ENCODE data around the gene RRP7A.

DNA sequence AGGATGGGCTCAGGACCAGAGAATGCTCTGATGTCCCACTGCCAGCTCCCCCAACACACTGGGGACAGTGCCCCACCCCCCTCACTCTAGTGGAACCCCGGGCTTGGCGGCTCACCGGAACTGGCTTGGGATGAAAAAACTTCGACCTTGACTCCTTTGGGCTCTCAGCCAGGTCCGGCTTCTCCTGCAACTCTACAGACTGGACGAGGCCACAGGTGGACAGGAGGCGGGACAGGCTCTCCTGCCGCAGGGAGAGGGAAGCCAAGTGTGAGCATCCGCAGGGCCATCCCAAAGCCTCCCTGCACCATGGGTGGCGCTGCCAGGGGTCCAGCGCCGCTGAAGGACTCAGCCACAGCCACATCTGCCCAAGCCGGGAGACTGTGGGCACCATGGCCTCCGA, 3.7 kb downstream of the RRP7A start:
- TF ChIP-seq, protein P1, sequence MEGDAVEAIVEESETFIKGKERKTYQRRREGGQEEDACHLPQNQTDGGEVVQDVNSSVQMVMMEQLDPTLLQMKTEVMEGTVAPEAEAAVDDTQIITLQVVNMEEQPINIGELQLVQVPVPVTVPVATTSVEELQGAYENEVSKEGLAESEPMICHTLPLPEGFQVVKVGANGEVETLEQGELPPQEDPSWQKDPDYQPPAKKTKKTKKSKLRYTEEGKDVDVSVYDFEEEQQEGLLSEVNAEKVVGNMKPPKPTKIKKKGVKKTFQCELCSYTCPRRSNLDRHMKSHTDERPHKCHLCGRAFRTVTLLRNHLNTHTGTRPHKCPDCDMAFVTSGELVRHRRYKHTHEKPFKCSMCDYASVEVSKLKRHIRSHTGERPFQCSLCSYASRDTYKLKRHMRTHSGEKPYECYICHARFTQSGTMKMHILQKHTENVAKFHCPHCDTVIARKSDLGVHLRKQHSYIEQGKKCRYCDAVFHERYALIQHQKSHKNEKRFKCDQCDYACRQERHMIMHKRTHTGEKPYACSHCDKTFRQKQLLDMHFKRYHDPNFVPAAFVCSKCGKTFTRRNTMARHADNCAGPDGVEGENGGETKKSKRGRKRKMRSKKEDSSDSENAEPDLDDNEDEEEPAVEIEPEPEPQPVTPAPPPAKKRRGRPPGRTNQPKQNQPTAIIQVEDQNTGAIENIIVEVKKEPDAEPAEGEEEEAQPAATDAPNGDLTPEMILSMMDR (IDR thresholded peaks at IDR 0.05) = no peak
- no peak for TF ChIP-seq EZH2 (IDR thresholded peaks at IDR 0.05; ENCODE audit: borderline replicate concordance, insufficient read depth, low read depth, low read length, poor library complexity, severe bottlenecking)

Measured in B cell (primary cell).